ENCODE measurements around the gene TNFRSF21.
"Not testable (repeated sequence)": the region's sequence is repeated elsewhere in the genome, so short reads cannot be mapped to it uniquely, and the experiment has no call there.

The TNFRSF21 gene

GRCh38 chr6:47342824-47343223 lies 33.1 kb upstream of the TNFRSF21 start:
- H3K9me3 Mint-ChIP-seq = no peaks in the 10 kb centered on the region
- no peak for DNase-seq (ENCODE audit: low spot score)
- no peak overlapping the region for H3K27ac Mint-ChIP-seq
- H3K27me3 Mint-ChIP-seq (ENCODE audit: low read depth) = peaks cover 4% of the 10 kb centered on the region
- no peak overlapping the region for H3K4me3 Mint-ChIP-seq
- no peaks in the 10 kb centered on the region for H3K4me1 Mint-ChIP-seq (ENCODE audit: low read depth)
- H3K36me3 Mint-ChIP-seq (ENCODE audit: low read depth) = no peaks in the 10 kb centered on the region

DNA sequence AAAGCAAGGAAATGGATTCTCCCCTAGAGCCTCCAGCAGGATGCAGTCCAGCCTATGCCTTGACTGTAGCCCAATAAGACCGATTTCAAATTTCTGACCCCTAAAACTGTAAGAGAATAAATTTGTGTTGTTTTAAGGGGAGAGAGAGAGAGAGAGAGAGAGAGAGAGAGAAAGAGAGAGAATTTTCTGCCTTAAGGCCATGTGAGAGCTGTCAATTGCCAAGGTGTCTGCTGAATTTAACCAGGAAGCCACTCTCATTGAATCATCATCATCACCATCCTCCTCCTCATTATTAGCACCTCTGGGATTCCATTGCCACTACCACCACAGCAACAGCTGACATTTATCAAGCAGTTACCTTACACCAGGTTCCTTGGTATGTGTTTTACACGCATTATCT lies 27.8 kb upstream of the TNFRSF21 start:
- H3K9me3 Mint-ChIP-seq = no peaks in the 10 kb centered on the region
- no peak overlapping the region for H3K27ac Mint-ChIP-seq
- H3K4me1 Mint-ChIP-seq (ENCODE audit: low read depth) = no peaks in the 10 kb centered on the region
- H3K27me3 Mint-ChIP-seq (ENCODE audit: low read depth) = peaks cover 14% of the 10 kb centered on the region
- no peak overlapping the region for H3K4me3 Mint-ChIP-seq
- DNase-seq (ENCODE audit: low spot score) = no peak
- H3K36me3 Mint-ChIP-seq (ENCODE audit: low read depth) = no peaks in the 10 kb centered on the region

DNA sequence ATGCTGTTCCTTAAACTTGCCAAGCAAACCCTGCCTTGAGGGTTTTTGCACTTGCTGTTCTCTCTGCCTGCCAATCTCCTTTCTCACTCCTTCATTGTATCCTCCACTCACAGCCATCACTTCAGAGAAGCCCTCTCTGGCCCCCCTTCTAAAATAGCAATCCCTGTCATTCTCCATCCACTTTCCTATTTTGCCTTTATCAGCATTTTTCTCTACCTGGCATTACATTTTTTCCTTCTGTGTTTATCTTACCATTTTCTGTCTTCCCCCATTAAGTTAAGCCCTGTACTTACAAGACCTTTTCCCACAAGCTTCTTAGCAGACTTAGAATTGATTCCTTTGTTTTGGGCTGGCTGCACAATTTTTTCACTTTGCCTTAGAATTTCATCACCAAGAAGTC lies 26.6 kb upstream of the TNFRSF21 start:
- Mint-ChIP-seq H3K36me3 (ENCODE audit: low read depth) (no peaks in the 10 kb centered on the region), H3K27ac (no peak overlapping the region), H3K27me3 (ENCODE audit: low read depth) (peaks cover 16% of the 10 kb centered on the region), H3K4me3 (no peak overlapping the region), H3K9me3 (no peaks in the 10 kb centered on the region), H3K4me1 (ENCODE audit: low read depth) (no peaks in the 10 kb centered on the region)
- no peak for DNase-seq (ENCODE audit: low spot score)

DNA sequence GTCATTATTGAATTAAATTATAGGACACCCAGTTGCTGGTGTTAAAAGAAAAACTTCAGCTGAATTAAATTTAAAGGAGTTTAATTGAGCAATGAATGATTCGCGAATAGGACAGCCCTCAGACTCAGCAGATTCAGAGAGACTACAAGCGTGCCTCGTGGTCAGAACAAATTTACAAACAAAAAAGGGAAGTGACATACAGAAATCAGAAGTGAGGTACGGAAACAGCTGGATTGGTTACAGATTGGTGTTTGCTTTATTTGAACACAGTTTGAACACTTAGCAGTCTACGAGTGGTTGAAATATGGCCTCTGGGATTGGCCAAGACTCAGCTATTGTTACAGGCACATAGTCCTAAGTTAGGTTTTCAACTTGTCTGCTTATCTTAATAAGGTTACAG lies 25.8 kb upstream of the TNFRSF21 start:
- H3K27me3 Mint-ChIP-seq (ENCODE audit: low read depth) = peaks cover 19% of the 10 kb centered on the region
- H3K27ac Mint-ChIP-seq = no peak overlapping the region
- H3K4me3 Mint-ChIP-seq = no peak overlapping the region
- no peaks in the 10 kb centered on the region for H3K36me3 Mint-ChIP-seq (ENCODE audit: low read depth)
- DNase-seq (ENCODE audit: low spot score) = no peak
- no peaks in the 10 kb centered on the region for H3K4me1 Mint-ChIP-seq (ENCODE audit: low read depth)
- H3K9me3 Mint-ChIP-seq = no peaks in the 10 kb centered on the region

- H3K27ac Mint-ChIP-seq = no peak overlapping the region
- no peaks in the 10 kb centered on the region for H3K9me3 Mint-ChIP-seq
- H3K36me3 Mint-ChIP-seq (ENCODE audit: low read depth) = no peaks in the 10 kb centered on the region
- no peak overlapping the region for H3K4me3 Mint-ChIP-seq
- DNase-seq (ENCODE audit: low spot score) = no peak
- no peaks in the 10 kb centered on the region for H3K4me1 Mint-ChIP-seq (ENCODE audit: low read depth)
- peaks cover 28% of the 10 kb centered on the region for H3K27me3 Mint-ChIP-seq (ENCODE audit: low read depth)
Observed at GRCh38 chr6:47334334-47334733, 24.6 kb upstream of the TNFRSF21 start.

DNA sequence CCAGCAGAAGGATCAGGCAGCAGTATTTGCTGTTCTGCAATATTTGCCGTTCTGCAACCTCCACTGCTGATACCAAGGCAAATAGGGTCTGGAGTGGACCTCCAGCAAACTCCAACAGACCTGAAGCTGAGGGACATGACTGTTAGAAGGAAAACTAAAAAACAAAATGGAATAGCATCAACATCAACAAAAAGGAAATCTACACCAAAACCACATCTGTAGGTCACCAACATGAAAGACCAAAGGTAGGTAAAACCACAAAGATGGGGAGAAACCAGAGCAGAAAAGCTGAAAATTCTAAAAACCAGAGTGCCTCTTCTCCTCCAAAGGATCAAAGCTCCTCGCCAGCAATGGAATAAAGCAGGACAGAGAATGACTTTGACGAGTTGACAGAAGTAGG lies 18.9 kb upstream of the TNFRSF21 start:
- not testable (repeated sequence) for H3K36me3 Mint-ChIP-seq (ENCODE audit: low read depth); H3K9me3 Mint-ChIP-seq; DNase-seq (ENCODE audit: low spot score); H3K4me1 Mint-ChIP-seq (ENCODE audit: low read depth); H3K27ac Mint-ChIP-seq
- Mint-ChIP-seq H3K27me3 (ENCODE audit: low read depth) (peaks cover 41% of the 10 kb centered on the region), H3K4me3 (peak overlapping the region; percentile 25)

DNA sequence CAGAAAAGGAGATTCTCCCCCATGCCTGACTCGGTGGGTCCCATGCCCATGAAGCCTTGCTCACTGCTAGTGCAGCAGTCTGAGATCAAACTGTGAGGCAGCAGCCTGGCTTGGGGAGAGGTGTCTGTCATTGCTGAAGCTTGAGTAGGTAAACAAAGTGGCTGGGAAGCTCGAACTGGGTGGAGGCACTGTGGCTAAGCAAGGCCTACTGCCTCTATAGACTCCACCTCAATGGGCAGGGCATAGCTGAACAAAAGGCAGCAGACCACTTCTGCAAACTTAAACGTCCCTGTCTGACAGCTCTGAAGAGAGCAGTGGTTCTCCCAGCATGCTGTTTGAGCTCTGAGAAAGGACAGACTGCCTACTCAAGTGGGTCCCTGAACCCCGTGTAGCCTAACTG lies 18.4 kb upstream of the TNFRSF21 start:
- not testable (repeated sequence) for H3K27ac Mint-ChIP-seq; H3K36me3 Mint-ChIP-seq (ENCODE audit: low read depth); H3K4me1 Mint-ChIP-seq (ENCODE audit: low read depth); H3K9me3 Mint-ChIP-seq; DNase-seq (ENCODE audit: low spot score); H3K4me3 Mint-ChIP-seq
- H3K27me3 Mint-ChIP-seq (ENCODE audit: low read depth) = peaks cover 42% of the 10 kb centered on the region

GRCh38 chr6:47323887-47324286 lies 14.2 kb upstream of the TNFRSF21 start:
- H3K27me3 Mint-ChIP-seq (ENCODE audit: low read depth) = peaks cover 43% of the 10 kb centered on the region
- no peak overlapping the region for H3K4me3 Mint-ChIP-seq
- H3K4me1 Mint-ChIP-seq (ENCODE audit: low read depth) = peaks cover 10% of the 10 kb centered on the region
- no peaks in the 10 kb centered on the region for H3K36me3 Mint-ChIP-seq (ENCODE audit: low read depth)
- no peak overlapping the region for H3K27ac Mint-ChIP-seq
- no peak for DNase-seq (ENCODE audit: low spot score)
- no peaks in the 10 kb centered on the region for H3K9me3 Mint-ChIP-seq

GRCh38 chr6:47323321-47323720 lies 13.6 kb upstream of the TNFRSF21 start:
- Mint-ChIP-seq H3K4me1 (ENCODE audit: low read depth) (peaks cover 7% of the 10 kb centered on the region), H3K27ac (no peak overlapping the region), H3K9me3 (no peaks in the 10 kb centered on the region), H3K27me3 (ENCODE audit: low read depth) (peaks cover 43% of the 10 kb centered on the region), H3K36me3 (ENCODE audit: low read depth) (no peaks in the 10 kb centered on the region), H3K4me3 (no peak overlapping the region)
- DNase-seq (ENCODE audit: low spot score) = no peak

GRCh38 chr6:47321577-47321976 lies 11.9 kb upstream of the TNFRSF21 start:
- H3K4me1 Mint-ChIP-seq (ENCODE audit: low read depth) = peaks cover 7% of the 10 kb centered on the region
- H3K27ac Mint-ChIP-seq = no peak overlapping the region
- H3K27me3 Mint-ChIP-seq (ENCODE audit: low read depth) = peaks cover 51% of the 10 kb centered on the region
- peak overlapping the region; percentile 56 for H3K4me3 Mint-ChIP-seq
- no peaks in the 10 kb centered on the region for H3K36me3 Mint-ChIP-seq (ENCODE audit: low read depth)
- no peaks in the 10 kb centered on the region for H3K9me3 Mint-ChIP-seq
- DNase-seq (ENCODE audit: low spot score) = peak; percentile 6

GRCh38 chr6:47319867-47320266 lies 10.2 kb upstream of the TNFRSF21 start:
- Mint-ChIP-seq H3K36me3 (ENCODE audit: low read depth) (no peaks in the 10 kb centered on the region), H3K9me3 (no peaks in the 10 kb centered on the region), H3K27ac (no peak overlapping the region), H3K4me3 (no peak overlapping the region), H3K4me1 (ENCODE audit: low read depth) (peaks cover 7% of the 10 kb centered on the region), H3K27me3 (ENCODE audit: low read depth) (peaks cover 43% of the 10 kb centered on the region)
- DNase-seq (ENCODE audit: low spot score) = no peak

DNA sequence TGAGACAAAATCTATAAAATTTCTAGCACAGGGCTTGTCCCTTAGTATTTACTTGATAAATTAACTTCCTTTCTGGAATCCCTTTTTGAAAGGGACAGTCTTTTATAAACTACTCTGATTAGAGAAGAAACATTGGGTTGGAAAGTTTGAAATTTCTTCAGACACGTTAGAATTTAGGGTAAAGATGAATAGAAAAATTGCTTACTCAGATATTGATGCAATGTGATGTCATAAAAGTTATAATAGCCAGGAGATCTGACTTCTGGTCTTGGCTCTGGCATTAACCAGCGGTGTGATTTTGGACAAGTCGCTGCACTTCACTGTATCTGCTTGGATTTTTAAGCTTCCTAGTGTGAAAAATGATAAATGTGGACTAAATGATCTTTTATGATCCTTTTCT lies 9.7 kb upstream of the TNFRSF21 start:
- DNase-seq (ENCODE audit: low spot score) = no peak
- H3K27me3 Mint-ChIP-seq (ENCODE audit: low read depth) = peaks cover 46% of the 10 kb centered on the region
- peaks cover 7% of the 10 kb centered on the region for H3K4me1 Mint-ChIP-seq (ENCODE audit: low read depth)
- no peaks in the 10 kb centered on the region for H3K36me3 Mint-ChIP-seq (ENCODE audit: low read depth)
- no peak overlapping the region for H3K27ac Mint-ChIP-seq
- no peak overlapping the region for H3K4me3 Mint-ChIP-seq
- no peaks in the 10 kb centered on the region for H3K9me3 Mint-ChIP-seq

GRCh38 chr6:47318236-47318989 lies 8.7 kb upstream of the TNFRSF21 start:
- Mint-ChIP-seq H3K9me3 (no peaks in the 10 kb centered on the region), H3K27me3 (ENCODE audit: low read depth) (peaks cover 42% of the 10 kb centered on the region), H3K27ac (no peak overlapping the region), H3K4me3 (no peak overlapping the region), H3K36me3 (ENCODE audit: low read depth) (no peaks in the 10 kb centered on the region), H3K4me1 (ENCODE audit: low read depth) (peaks cover 7% of the 10 kb centered on the region)
- DNase-seq (ENCODE audit: low spot score) = no peak

GRCh38 chr6:47315181-47315580 lies 5.5 kb upstream of the TNFRSF21 start:
- peaks cover 60% of the 10 kb centered on the region for H3K27me3 Mint-ChIP-seq (ENCODE audit: low read depth)
- H3K4me3 Mint-ChIP-seq; H3K36me3 Mint-ChIP-seq (ENCODE audit: low read depth); H3K9me3 Mint-ChIP-seq; H3K27ac Mint-ChIP-seq; DNase-seq (ENCODE audit: low spot score); H3K4me1 Mint-ChIP-seq (ENCODE audit: low read depth): not testable (repeated sequence)

DNA sequence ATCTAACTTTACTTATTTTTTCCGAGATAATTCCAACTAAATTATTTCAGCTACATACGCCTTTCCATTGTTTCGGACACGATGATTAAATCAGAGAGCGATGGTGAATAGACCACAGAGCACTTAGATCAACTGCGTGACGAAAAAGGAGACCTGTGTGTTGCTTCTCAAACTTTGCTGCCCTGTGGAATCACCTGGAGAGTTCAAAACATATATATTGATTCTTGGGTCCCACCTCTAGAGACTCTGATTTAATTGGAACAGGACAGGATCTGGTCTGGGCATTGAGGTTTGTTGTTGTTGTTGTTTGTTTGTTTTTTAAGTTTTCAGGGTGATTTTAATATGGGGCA lies 401 bp upstream of the TNFRSF21 start:
- no peak overlapping the region for H3K27ac Mint-ChIP-seq
- DNase-seq (ENCODE audit: low spot score) = no peak
- peaks cover 6% of the 10 kb centered on the region for H3K4me1 Mint-ChIP-seq (ENCODE audit: low read depth)
- H3K27me3 Mint-ChIP-seq (ENCODE audit: low read depth) = peaks cover 77% of the 10 kb centered on the region
- H3K36me3 Mint-ChIP-seq (ENCODE audit: low read depth) = no peaks in the 10 kb centered on the region
- H3K9me3 Mint-ChIP-seq = no peaks in the 10 kb centered on the region
- H3K4me3 Mint-ChIP-seq = peak overlapping the region; percentile 58

Measured in T-helper 2 cell treated with Interferon-gamma antibody and Interleukin-4, amounts not matched to agents 5 μg/mL and 100 μg/mL, for 36 hours (primary cell).